NT2/D1 (cell line): ENCODE measurements around the gene TMC2.

Source experiments
- YY1 ChIP-seq: IDR thresholded peaks from 2 replicates; pipeline ENCODE4 v1.6.1; 2011; ENCODE audit not compliant: insufficient read length, insufficient read depth
- ZNF274 ChIP-seq: IDR thresholded peaks from 2 replicates; pipeline ENCODE4 v1.6.1; 2011; ENCODE audit warnings: mild to moderate bottlenecking, low read depth, low read length

- TF ChIP-seq YY1: no peak
- no peak for TF ChIP-seq ZNF274
Observed at GRCh38 chr20:2680046-2680445, 143.7 kb downstream of the TMC2 start.
